Thymus (tissue), 11 donors: Measurements from ENCODE around the gene MEDAG. TPM values are rescaled to one million over a fixed set of nuclear protein-coding genes. Genes with fewer than 3 reads are reported as not detected.

Experiments used
- DNase-seq, 9 donors: peaks; one replicate each; pipeline ENCODE4 v3.0.0-alpha.2; 2013; ENCODE audit warnings: low spot score in 9 of 9, low read depth in 6 of 9, missing footprints in 1 of 9
- H3K27ac ChIP-seq, 2 donors: one replicate each; pipeline ENCODE4 v1.5.1; 2013; ENCODE audit warnings: control low read depth in 1 of 2, low read depth in 1 of 2, low read length in 1 of 2, mild to moderate bottlenecking in 1 of 2, moderate library complexity in 1 of 2
- H3K27me3 ChIP-seq, 2 donors: one replicate each; pipeline ENCODE4 v1.5.1; 2013; ENCODE audit warnings: low read length in 1 of 2; ENCODE audit not compliant: control insufficient read depth in 2 of 2, insufficient read depth in 1 of 2
- H3K36me3 ChIP-seq, 2 donors: one replicate each; pipeline ENCODE4 v1.5.1; 2013; ENCODE audit warnings: low read length in 1 of 2, mild to moderate bottlenecking in 1 of 2, moderate library complexity in 1 of 2; ENCODE audit not compliant: control insufficient read depth in 2 of 2, insufficient read depth in 2 of 2
- H3K4me1 ChIP-seq, 2 donors: one replicate each; pipeline ENCODE4 v1.5.1; 2013; ENCODE audit warnings: low read length in 2 of 2; ENCODE audit not compliant: control insufficient read depth in 2 of 2, insufficient read depth in 2 of 2
- H3K4me3 ChIP-seq, 2 donors: one replicate each; pipeline ENCODE4 v1.5.1; 2013; ENCODE audit warnings: low read length in 2 of 2, control low read depth in 1 of 2, mild to moderate bottlenecking in 1 of 2
- H3K9me3 ChIP-seq, 2 donors: one replicate each; pipeline ENCODE4 v1.5.1; 2013; ENCODE audit warnings: low read length in 1 of 2, mild to moderate bottlenecking in 1 of 2; ENCODE audit not compliant: control insufficient read depth in 2 of 2, insufficient read depth in 1 of 2
- WGBS: extraction: QIAGEN DNeasy Blood & Tissue Kit; methylation state at CpG from one replicate; pipeline ENCODE4 v1.1.7; 2013; 5-methylcytosine and 5-hydroxymethylcytosine counted together
- polyA plus RNA-seq: library from polyadenylated mRNA; stranded (reverse); fragments of 200-250 nt; gene quantifications from one replicate; pipeline ENCODE4 v1.2.3, GENCODE V29; 2013
- total RNA-seq: library from RNA; stranded (reverse); fragments of 120-200 nt; gene quantifications from one replicate; pipeline ENCODE4 v1.2.4, GENCODE V29; 2013
- donor health status: healthy.

MEDAG gene
- total and polyA plus RNA-seq, 2 donors, result 0.76 to 18.7 TPM

- DNase-seq, result no peak
- 82% methylated on average over 5 of the region's 5 CpGs for WGBS
- Histone ChIP-seq H3K9me3 (no peaks in the 10 kb centered on the region), H3K4me3 (no peak overlapping the region), H3K27ac (no peak overlapping the region), H3K27me3 (peaks cover 0 to 8% of the 10 kb centered on the region in 2 donors), H3K36me3 (no peaks in the 10 kb centered on the region), H3K4me1 (no peaks in the 10 kb centered on the region)
Measured at GRCh38 chr13:30963791-30964190, 57.7 kb downstream of the MEDAG start.

GRCh38 chr13:30965380-30965779, 59.3 kb downstream of the MEDAG start:
- Histone ChIP-seq H3K36me3 (no peaks in the 10 kb centered on the region), H3K27me3 (peaks cover 0 to 8% of the 10 kb centered on the region in 2 donors), H3K4me3 (no peak overlapping the region), H3K9me3 (no peaks in the 10 kb centered on the region), H3K4me1 (no peaks in the 10 kb centered on the region), H3K27ac (no peak overlapping the region)
- no peak for DNase-seq
- WGBS, result 91% methylated on average over 1 of the region's 1 CpG

GRCh38 chr13:30966101-30966500, 60.0 kb downstream of the MEDAG start:
- Histone ChIP-seq H3K9me3 (no peaks in the 10 kb centered on the region), H3K27ac (no peak overlapping the region), H3K4me1 (no peaks in the 10 kb centered on the region), H3K27me3 (peaks cover 0 to 8% of the 10 kb centered on the region in 2 donors), H3K36me3 (no peaks in the 10 kb centered on the region), H3K4me3 (no peak overlapping the region)
- WGBS, result 87% methylated on average over 3 of the region's 3 CpGs
- no peak for DNase-seq

- H3K36me3 ChIP-seq, result no peaks in the 10 kb centered on the region
- no peak for DNase-seq
- H3K27me3 ChIP-seq, result peaks cover 0 to 7% of the 10 kb centered on the region in 2 donors
- H3K27ac ChIP-seq, result no peak overlapping the region
- H3K4me1 ChIP-seq, result no peaks in the 10 kb centered on the region
- no peak overlapping the region for H3K4me3 ChIP-seq
- 90% methylated on average over 2 of the region's 2 CpGs for WGBS
- no peaks in the 10 kb centered on the region for H3K9me3 ChIP-seq
Measured at GRCh38 chr13:30968846-30969245, 62.8 kb downstream of the MEDAG start.

GRCh38 chr13:30971575-30971974, 65.5 kb downstream of the MEDAG start:
- WGBS, result 89% methylated on average over 2 of the region's 2 CpGs
- Histone ChIP-seq H3K36me3 (no peaks in the 10 kb centered on the region), H3K4me1 (no peaks in the 10 kb centered on the region), H3K9me3 (no peaks in the 10 kb centered on the region), H3K4me3 (no peak overlapping the region), H3K27me3 (peaks cover 0 to 5% of the 10 kb centered on the region in 2 donors), H3K27ac (no peak overlapping the region)
- DNase-seq, result no peak

- Histone ChIP-seq H3K27ac (no peak overlapping the region), H3K27me3 (peaks cover 0 to 3% of the 10 kb centered on the region in 2 donors), H3K9me3 (no peaks in the 10 kb centered on the region), H3K36me3 (no peaks in the 10 kb centered on the region), H3K4me1 (no peaks in the 10 kb centered on the region), H3K4me3 (no peak overlapping the region)
- WGBS, result 34% methylated on average over 1 of the region's 1 CpG
- no peak for DNase-seq
Measured at GRCh38 chr13:30972888-30973377, 66.9 kb downstream of the MEDAG start.

GRCh38 chr13:30974350-30974749, 68.3 kb downstream of the MEDAG start:
- no peak overlapping the region for H3K27ac ChIP-seq
- peaks cover 0 to 6% of the 10 kb centered on the region in 2 donors for H3K27me3 ChIP-seq
- 27% methylated on average over 2 of the region's 2 CpGs for WGBS
- H3K36me3 ChIP-seq, result no peaks in the 10 kb centered on the region
- no peaks in the 10 kb centered on the region for H3K9me3 ChIP-seq
- no peaks in the 10 kb centered on the region for H3K4me1 ChIP-seq
- H3K4me3 ChIP-seq, result no peak overlapping the region
- no peak for DNase-seq

Other genes starting within 250 kb of the MEDAG start
- gene ALOX5AP, start 170.7 kb upstream of the MEDAG start, total RNA-seq, result 77.1 TPM
- gene ALOX5AP, start 170.7 kb upstream of the MEDAG start, polyA plus RNA-seq, result 36.9 TPM
- gene TEX26, start 26.4 kb downstream of the MEDAG start, total RNA-seq, result not detected
- 0.43 TPM for gene TEX26, start 26.4 kb downstream of the MEDAG start, polyA plus RNA-seq